Endodermal cell (in vitro differentiated cells): ENCODE results near the gene WSCD2. TPM values are rescaled to one million over a fixed set of nuclear protein-coding genes. Genes with fewer than 3 reads are reported as not detected.
A peak's percentile ranks its signal among the peaks of the same experiment; 100 is the strongest.

ENCODE experiments used
- DNase-seq: peaks from one replicate; pipeline ENCODE4 v3.0.0-alpha.2; 2017
- H3K27ac ChIP-seq: 2 replicates; pipeline ENCODE4 v1.5.1; 2013; ENCODE audit warnings: mild to moderate bottlenecking, low read depth, low read length, moderate library complexity
- H3K27me3 ChIP-seq: 2 replicates; pipeline ENCODE4 v1.6.1; 2013; ENCODE audit warnings: mild to moderate bottlenecking, low read length, moderate library complexity; ENCODE audit not compliant: insufficient read depth, control insufficient read depth, poor library complexity, severe bottlenecking
- H3K36me3 ChIP-seq: 2 replicates; pipeline ENCODE4 v1.7.0; 2013; ENCODE audit warnings: mild to moderate bottlenecking, low read length, moderate library complexity; ENCODE audit not compliant: control insufficient read depth, insufficient read depth
- H3K4me1 ChIP-seq: one replicate; pipeline ENCODE4 v1.7.0; 2013; ENCODE audit warnings: low read length; ENCODE audit not compliant: control insufficient read depth, insufficient read depth
- H3K4me3 ChIP-seq: 2 replicates; pipeline ENCODE4 v1.5.1; 2013; ENCODE audit warnings: mild to moderate bottlenecking, low read length, moderate library complexity
- H3K9ac ChIP-seq: 2 replicates; pipeline ENCODE4 v1.6.1; 2013; ENCODE audit warnings: mild to moderate bottlenecking, low read length, moderate library complexity; ENCODE audit not compliant: poor library complexity, severe bottlenecking; ENCODE audit errors: extremely low read depth
- H3K9me3 ChIP-seq: 2 replicates; pipeline ENCODE4 v1.6.1; 2013; ENCODE audit warnings: mild to moderate bottlenecking, low read length, moderate library complexity; ENCODE audit not compliant: control insufficient read depth
- H3K27ac Mint-ChIP-seq: 2 replicates; pipeline ENCODE4 v1.8.0; 2020; ENCODE audit warnings: mixed read lengths
- H3K27me3 Mint-ChIP-seq: 2 replicates; pipeline ENCODE4 v1.8.0; 2021; ENCODE audit warnings: mild to moderate bottlenecking, mixed read lengths; ENCODE audit not compliant: insufficient read depth
- H3K36me3 Mint-ChIP-seq: 2 replicates; pipeline ENCODE4 v1.8.0; 2020; ENCODE audit warnings: low read depth, mixed read lengths
- H3K4me1 Mint-ChIP-seq: 2 replicates; pipeline ENCODE4 v1.8.0; 2020; ENCODE audit warnings: mixed read lengths
- H3K4me3 Mint-ChIP-seq: 2 replicates; pipeline ENCODE4 v1.8.0; 2020; ENCODE audit warnings: mild to moderate bottlenecking, moderate library complexity, mixed read lengths
- H3K9me3 Mint-ChIP-seq: 2 replicates; pipeline ENCODE4 v1.8.0; 2020; ENCODE audit warnings: mild to moderate bottlenecking, mixed read lengths
- CTCF ChIP-seq: fragments of 200-600 bp; sonication (generic); conservative IDR thresholded peaks from 2 replicates; pipeline ENCODE4 v1.5.0; 2021; ENCODE audit warnings: antibody characterized with exemption, mild to moderate bottlenecking
- WGBS, 2 experiments: methylation state at CpG; one replicate each; pipeline versions ENCODE4 v1.1.5 to v1.1.7; 2013; ENCODE audit warnings: missing lambda C conversion rate in 2 of 2, mixed read lengths in 1 of 2; ENCODE audit not compliant: insufficient coverage in 1 of 2, insufficient read length in 1 of 2; 5-methylcytosine and 5-hydroxymethylcytosine counted together
- total RNA-seq, 2 donors: library from RNA; stranded (reverse); fragmentation: NEBNext Ultra II Directional in 1 of 2; extraction: Animal tissue kit (Norgen Biotek cat#: 25700) in 1 of 2; gene quantifications; 2 replicates in 1 of 2; 3 replicates in 1 of 2; pipeline ENCODE4 v1.2.1, GENCODE V29; 2021

The WSCD2 gene
- total RNA-seq, 2 donors from 2014 or later, result 0.80 to 1.3 TPM

DNA sequence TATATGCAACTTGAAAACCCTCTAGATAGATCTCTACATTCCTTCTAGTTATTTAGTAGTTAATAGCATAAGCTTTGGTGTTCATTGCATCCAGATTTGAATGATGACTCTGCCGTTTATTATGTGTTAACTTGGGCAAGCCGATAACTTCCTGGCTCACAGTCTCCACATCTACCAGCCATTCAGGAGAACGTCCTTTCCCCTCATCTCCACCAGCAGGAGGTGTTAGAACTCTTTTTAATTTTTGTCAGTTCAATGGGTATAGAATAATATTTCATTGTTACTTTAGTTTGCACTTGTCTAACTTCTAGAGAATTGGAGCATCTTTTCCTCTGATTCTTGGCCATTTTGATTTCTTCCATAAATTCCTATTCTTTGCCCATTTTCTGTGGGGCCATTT lies 30.0 kb upstream of the WSCD2 start:
- Mint-ChIP-seq H3K4me3 (no peak overlapping the region), H3K9me3 (no peaks in the 10 kb centered on the region), H3K36me3 (no peaks in the 10 kb centered on the region), H3K27me3 (peaks cover 20% of the 10 kb centered on the region), H3K4me1 (peaks cover 7% of the 10 kb centered on the region), H3K27ac (no peak overlapping the region)
- WGBS, 2 experiments, result 79% methylated on average over 2 of the region's 3 CpGs; no CpG with 5 or more reads in 1 of the 2 experiments
- H3K27ac ChIP-seq, result no peak overlapping the region
- no peak overlapping the region for H3K4me3 ChIP-seq
- no peaks in the 10 kb centered on the region for H3K9me3 ChIP-seq
- peak; percentile 54 for TF ChIP-seq CTCF
- H3K27me3 ChIP-seq, result no peaks in the 10 kb centered on the region
- no peak overlapping the region for H3K9ac ChIP-seq
- no peaks in the 10 kb centered on the region for H3K4me1 ChIP-seq
- no peak for DNase-seq
- H3K36me3 ChIP-seq, result no peaks in the 10 kb centered on the region

DNA sequence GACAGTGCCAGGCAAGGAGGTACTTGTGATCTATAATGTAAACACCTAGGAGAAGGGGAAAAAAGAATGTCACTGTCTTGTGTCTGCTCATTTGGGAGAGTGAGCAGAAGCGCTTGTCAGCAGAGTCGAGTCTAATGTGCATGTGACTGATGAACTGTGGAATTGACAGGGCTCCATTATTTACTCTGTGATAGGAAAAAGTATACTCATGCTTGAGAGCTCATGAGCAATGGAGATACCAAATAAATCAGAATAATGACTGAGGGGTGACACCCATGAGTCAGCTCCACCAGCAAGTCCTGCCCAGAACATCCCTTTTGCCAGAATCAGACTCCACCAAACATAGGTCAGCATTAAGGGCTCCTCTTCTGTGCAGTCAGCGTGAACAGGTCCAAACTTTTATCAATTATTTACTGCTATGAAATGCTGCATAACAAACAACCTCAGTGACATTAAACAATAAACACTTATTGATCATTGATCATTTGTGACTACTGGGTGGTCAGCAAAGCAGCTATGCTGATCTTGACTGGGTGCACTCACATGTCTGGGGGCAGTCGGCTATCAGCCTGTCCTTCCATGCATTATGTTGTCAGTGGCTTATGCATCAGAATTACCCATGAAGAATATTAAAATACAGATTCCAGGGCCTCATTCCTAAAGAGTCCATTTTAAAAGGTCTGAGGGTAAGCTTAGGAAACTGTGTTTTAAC lies 29.2 kb upstream of the WSCD2 start:
- H3K27me3 ChIP-seq, result no peaks in the 10 kb centered on the region
- TF ChIP-seq CTCF, result no peak
- H3K27ac ChIP-seq, result no peak overlapping the region
- H3K9me3 ChIP-seq, result no peaks in the 10 kb centered on the region
- Mint-ChIP-seq H3K4me3 (no peak overlapping the region), H3K36me3 (no peaks in the 10 kb centered on the region), H3K27me3 (peaks cover 18% of the 10 kb centered on the region), H3K27ac (no peak overlapping the region), H3K9me3 (no peaks in the 10 kb centered on the region), H3K4me1 (peaks cover 7% of the 10 kb centered on the region)
- no peaks in the 10 kb centered on the region for H3K36me3 ChIP-seq
- H3K4me1 ChIP-seq, result no peaks in the 10 kb centered on the region
- no peak overlapping the region for H3K9ac ChIP-seq
- no peak overlapping the region for H3K4me3 ChIP-seq
- 91 to 100% methylated on average over 3 to 4 of the region's 4 CpGs for WGBS, 2 experiments
- DNase-seq, result no peak

DNA sequence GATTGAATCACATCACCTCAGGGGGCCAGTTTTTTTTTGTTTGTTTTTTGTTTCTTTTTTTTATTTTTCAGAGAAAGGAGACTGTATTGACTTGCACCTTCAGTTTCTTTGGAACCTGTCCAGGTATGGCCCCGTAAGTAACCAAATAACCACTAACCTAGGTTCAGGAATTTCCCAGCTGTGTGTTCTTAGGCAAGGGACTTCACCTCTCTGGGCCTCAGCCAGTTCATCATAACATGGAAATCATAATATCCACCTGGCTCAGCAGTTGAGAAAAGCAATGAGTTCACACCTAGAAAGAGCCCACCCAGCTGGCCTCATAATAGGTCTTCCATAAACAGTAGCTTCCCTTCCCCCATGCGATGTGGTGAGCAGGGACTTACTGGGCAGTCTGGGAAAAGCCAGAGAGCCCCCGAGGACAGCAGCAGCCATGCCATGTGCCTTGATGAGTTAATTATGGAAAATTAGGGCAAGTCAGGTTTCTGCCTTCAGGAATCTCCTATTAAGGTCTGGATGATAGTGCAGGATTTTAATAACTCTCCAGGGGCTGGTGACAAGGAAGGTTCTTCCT lies 27.4 kb upstream of the WSCD2 start:
- peaks cover 7% of the 10 kb centered on the region for H3K4me1 Mint-ChIP-seq
- no peak overlapping the region for H3K27ac Mint-ChIP-seq
- Histone ChIP-seq H3K4me3 (no peak overlapping the region), H3K4me1 (no peaks in the 10 kb centered on the region), H3K9ac (no peak overlapping the region), H3K9me3 (no peaks in the 10 kb centered on the region), H3K36me3 (no peaks in the 10 kb centered on the region), H3K27me3 (no peaks in the 10 kb centered on the region), H3K27ac (no peak overlapping the region)
- peaks cover 14% of the 10 kb centered on the region for H3K27me3 Mint-ChIP-seq
- no peak overlapping the region for H3K4me3 Mint-ChIP-seq
- no peaks in the 10 kb centered on the region for H3K9me3 Mint-ChIP-seq
- TF ChIP-seq CTCF, result peak; percentile 37
- no peak for DNase-seq
- no peaks in the 10 kb centered on the region for H3K36me3 Mint-ChIP-seq
- WGBS, 2 experiments, result 83% methylated on average over 3 of the region's 3 CpGs; no CpG with 5 or more reads in 1 of the 2 experiments
